ENCODE data around the gene SCAF4. TPM values are rescaled to one million over a fixed set of nuclear protein-coding genes. Genes with fewer than 3 reads are reported as not detected.

Gene SCAF4
- total and polyA plus RNA-seq, 12 donors, result 5.6 to 22.3 (median 20.3) TPM

DNA sequence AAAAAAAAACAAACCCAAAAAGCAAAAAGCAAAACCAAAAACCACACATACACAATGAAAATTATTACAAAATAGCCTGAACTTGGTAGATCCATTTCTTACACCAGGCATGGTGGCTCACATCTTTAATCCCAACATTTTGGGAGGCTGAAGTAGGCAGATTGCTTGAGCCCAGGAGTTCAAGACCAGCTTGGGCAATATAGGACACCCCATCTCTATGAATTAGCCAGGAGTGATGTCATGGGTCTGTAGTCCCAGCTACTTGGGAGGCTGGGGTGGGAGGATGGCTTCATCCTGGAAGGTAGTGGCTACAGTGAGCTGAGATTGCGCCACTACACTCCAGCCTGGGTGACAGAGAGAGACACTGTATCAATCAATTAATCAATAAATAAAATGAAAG, 42.1 kb upstream of the SCAF4 start:
- no peaks in the 10 kb centered on the region for H3K9me3 ChIP-seq
- no peaks in the 10 kb centered on the region for H3K36me3 ChIP-seq
- WGBS, 2 donors, result 96 to 98% methylated on average over 1 of the region's 1 CpG
- peaks cover 0 to 11% (median 0%) of the 10 kb centered on the region in 9 donors for H3K4me1 ChIP-seq
- intact Hi-C loops (cut with DNase I), result no loop called here
- no peak overlapping the region for H3K27ac ChIP-seq
- ATAC-seq (no peak), DNase-seq (no peak)
- no peaks in the 10 kb centered on the region for H3K27me3 ChIP-seq
- no peak overlapping the region for H3K4me3 ChIP-seq
- TF ChIP-seq, protein P1, sequence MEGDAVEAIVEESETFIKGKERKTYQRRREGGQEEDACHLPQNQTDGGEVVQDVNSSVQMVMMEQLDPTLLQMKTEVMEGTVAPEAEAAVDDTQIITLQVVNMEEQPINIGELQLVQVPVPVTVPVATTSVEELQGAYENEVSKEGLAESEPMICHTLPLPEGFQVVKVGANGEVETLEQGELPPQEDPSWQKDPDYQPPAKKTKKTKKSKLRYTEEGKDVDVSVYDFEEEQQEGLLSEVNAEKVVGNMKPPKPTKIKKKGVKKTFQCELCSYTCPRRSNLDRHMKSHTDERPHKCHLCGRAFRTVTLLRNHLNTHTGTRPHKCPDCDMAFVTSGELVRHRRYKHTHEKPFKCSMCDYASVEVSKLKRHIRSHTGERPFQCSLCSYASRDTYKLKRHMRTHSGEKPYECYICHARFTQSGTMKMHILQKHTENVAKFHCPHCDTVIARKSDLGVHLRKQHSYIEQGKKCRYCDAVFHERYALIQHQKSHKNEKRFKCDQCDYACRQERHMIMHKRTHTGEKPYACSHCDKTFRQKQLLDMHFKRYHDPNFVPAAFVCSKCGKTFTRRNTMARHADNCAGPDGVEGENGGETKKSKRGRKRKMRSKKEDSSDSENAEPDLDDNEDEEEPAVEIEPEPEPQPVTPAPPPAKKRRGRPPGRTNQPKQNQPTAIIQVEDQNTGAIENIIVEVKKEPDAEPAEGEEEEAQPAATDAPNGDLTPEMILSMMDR (IDR thresholded peaks at IDR 0.05), result no peak

DNA sequence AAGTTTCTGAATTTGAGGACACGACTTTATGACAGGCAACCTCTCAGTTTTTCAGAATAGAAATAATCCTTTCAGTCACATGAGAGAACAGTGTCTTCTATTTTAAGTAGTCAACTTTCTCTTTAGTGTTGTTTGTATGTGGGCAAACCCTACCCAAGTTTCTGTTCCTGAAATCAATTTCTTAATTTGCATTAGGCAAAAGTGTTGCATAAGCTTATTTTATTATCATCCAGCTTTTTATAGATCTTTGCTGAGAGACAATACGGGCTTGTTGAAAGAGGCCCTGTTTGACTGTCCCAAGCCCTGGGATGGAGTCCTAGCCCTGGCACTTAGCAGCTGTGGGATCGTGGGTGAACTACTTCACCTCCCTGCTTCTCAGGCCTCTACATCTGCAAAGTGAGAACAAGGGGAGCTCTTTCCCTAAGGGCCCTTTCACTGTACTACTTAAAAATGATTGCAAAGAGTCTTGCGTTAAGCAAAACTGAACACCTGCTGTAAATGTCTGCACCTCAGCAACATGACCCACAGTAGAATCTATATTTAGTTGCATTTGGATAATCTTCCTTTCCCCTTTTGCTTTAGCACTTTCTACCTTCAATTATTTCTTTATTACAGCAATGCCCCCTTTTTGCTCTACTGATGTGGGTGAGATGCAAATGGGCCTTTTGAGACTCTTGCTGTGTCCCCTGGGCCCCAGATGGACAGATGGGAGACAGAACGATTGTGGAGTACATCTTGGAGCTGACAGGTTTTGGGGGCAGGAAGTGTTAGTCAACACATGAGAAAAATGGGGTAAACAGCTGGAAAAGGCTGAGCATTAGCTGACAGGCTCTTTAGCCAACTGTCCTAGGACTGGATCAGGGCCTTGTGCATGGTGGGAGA, 41.0 kb upstream of the SCAF4 start:
- H3K27me3 ChIP-seq, result no peaks in the 10 kb centered on the region
- no peak for DNase-seq
- intact Hi-C loops (cut with DNase I), result no loop called here
- H3K27ac ChIP-seq, result no peak overlapping the region
- 59 to 67% methylated on average over 5 of the region's 5 CpGs for WGBS, 2 donors
- TF ChIP-seq, protein P1 (IDR thresholded peaks at IDR 0.05), result no peak
- H3K4me3 ChIP-seq, result no peak overlapping the region
- no peaks in the 10 kb centered on the region for H3K36me3 ChIP-seq
- H3K4me1 ChIP-seq, result peaks cover 0 to 11% (median 0%) of the 10 kb centered on the region in 9 donors
- no peaks in the 10 kb centered on the region for H3K9me3 ChIP-seq
- no peak for ATAC-seq

DNA sequence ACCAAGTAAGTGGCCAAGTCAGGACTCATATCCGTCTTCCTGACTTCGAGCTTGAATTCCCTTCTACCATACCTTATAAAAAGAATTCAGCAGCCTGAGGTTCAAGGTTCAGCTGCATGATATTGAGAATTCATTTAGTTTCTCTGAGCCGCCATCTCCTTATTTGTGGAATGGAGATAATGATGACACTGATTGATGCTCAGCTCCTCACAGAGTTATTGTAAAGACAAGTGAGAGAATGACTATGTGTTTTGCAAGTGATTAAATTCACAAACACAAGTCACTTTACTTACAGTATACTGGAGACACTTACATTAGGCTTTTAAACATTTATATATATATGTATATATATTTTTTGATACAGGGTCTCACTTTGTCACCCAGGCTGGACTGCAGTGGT, 39.8 kb upstream of the SCAF4 start:
- Histone ChIP-seq H3K36me3 (no peaks in the 10 kb centered on the region), H3K27ac (no peak overlapping the region), H3K4me1 (peaks cover 0 to 11% (median 0%) of the 10 kb centered on the region in 9 donors), H3K4me3 (no peak overlapping the region), H3K27me3 (no peaks in the 10 kb centered on the region), H3K9me3 (no peaks in the 10 kb centered on the region)
- ATAC-seq (no peak), DNase-seq (no peak)
- 60 to 74% methylated on average over 3 of the region's 3 CpGs for WGBS, 2 donors
- intact Hi-C loops (cut with DNase I), result no loop called here
- TF ChIP-seq, protein P1 (IDR thresholded peaks at IDR 0.05), result no peak

DNA sequence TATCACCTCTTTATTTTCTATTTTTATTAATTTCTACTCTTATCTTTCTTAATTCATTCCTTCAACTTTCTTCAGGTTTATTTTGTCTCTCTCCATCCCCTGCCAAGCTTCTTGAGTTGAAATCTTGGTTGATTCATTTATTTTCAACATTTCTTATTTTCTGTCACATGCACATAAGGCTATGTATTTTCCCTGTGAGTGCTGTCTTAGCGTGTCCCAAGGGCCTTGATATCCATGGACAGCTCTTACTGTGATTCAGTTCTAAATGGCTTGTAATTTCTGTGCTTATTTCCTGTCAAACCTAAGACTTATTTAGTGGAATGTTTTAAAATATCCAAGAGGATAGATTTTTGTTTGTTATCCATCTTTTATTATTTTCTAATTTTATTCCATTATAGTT, 36.8 kb upstream of the SCAF4 start:
- no peak for DNase-seq
- TF ChIP-seq, protein P1 (IDR thresholded peaks at IDR 0.05), result no peak
- Histone ChIP-seq H3K27me3 (no peaks in the 10 kb centered on the region), H3K4me3 (no peak overlapping the region), H3K27ac (no peak overlapping the region), H3K36me3 (no peaks in the 10 kb centered on the region), H3K4me1 (peaks cover 0 to 11% (median 0%) of the 10 kb centered on the region in 9 donors), H3K9me3 (no peaks in the 10 kb centered on the region)
- ATAC-seq, result no peak
- intact Hi-C loops (cut with DNase I), result no loop called here
- 76 to 83% methylated on average over 1 of the region's 1 CpG for WGBS, 2 donors

All from heart right ventricle (tissue), 16 donors.